ENCODE measurements around the gene SPATA32. TPM values are rescaled to one million over a fixed set of nuclear protein-coding genes. Genes with fewer than 3 reads are reported as not detected.

The SPATA32 gene
- total RNA-seq, 1 donor from 2014 or later: not detected

DNA sequence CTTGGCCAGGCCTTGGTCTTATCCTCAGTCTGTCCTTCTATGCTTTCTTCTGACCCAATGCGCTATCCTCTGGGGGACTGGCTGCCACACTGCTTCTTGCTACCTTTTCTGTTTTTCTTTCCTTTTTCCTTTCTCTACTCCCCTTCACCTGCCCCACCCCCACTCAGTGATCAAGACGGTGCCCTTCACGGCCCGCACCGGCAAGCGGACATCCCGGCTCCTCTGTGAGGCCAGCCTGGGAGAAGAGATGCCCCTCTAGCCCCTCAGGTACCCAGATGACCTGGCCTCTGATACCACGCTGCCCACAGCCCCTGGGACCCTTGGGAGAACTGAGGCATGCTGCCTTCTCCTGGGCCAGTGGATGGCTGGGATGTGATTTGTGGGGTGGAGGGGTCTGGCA is 15.6 kb downstream of the SPATA32 start:
- DNase-seq: no peak

DNA sequence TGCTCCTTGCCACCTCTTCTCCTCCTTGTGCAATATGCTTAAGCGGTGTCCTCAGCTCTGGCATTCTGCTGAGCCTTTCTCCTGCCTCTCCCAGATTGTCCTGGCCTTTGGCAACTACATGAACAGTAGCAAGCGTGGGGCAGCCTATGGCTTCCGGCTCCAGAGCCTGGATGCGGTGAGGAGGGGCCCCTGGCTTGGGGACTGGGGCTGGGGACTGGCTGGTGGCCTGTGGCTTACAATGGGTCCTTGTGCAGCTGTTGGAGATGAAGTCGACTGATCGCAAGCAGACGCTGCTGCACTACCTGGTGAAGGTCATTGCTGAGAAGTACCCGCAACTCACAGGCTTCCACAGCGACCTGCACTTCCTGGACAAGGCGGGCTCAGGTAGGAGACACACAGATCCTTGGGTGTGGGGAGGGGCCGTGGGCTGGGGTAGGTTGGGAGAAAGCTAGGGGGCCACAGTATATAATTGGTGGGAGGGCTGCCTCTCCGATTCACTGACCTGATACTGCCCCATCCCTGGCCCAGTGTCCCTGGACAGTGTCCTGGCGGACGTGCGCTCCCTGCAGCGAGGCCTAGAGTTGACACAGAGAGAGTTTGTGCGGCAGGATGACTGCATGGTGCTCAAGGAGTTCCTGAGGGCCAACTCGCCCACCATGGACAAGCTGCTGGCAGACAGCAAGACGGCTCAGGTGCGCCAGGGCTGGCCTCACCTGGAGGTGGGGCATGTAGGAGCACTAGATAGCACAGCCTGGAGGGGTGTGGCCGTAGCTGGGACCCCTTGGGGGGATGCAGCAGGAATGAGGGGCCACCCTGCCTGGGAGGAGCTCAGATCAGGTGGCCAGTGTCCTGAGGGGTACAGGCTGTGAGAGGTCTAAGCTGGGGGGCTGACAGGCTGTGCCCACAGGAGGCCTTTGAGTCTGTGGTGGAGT is 16.9 kb downstream of the SPATA32 start:
- no peak for DNase-seq

DNA sequence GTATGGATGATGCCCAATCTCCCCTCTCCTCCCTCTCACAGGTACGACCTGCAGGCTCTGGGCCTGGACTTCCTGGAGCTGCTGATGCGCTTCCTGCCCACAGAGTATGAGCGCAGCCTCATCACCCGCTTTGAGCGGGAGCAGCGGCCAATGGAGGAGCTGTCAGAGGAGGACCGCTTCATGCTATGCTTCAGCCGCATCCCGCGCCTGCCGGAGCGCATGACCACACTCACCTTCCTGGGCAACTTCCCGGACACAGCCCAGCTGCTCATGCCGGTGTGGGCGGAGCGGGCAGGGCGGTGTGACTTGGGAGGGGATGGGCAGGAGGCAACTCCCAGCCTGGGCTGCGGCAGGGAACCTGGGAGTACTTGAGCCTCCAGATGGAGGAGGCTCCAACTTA is 18.1 kb downstream of the SPATA32 start:
- no peak for DNase-seq

DNA sequence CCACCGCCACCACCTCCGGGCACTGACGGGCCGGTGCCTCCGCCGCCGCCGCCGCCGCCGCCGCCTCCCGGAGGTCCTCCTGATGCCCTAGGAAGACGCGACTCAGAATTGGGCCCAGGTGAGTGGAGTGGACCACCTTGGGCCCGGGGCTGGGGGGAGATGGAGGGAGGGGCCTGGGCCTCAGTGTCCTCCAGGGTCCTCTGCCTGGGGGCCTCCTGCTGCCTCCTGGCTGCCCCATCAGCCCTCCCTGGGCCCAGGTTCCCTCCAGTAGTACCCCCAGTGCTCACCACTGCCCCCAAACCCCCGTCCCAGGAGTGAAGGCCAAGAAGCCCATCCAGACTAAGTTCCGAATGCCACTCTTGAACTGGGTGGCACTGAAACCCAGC is 19.9 kb downstream of the SPATA32 start:
- no peak for DNase-seq

DNA sequence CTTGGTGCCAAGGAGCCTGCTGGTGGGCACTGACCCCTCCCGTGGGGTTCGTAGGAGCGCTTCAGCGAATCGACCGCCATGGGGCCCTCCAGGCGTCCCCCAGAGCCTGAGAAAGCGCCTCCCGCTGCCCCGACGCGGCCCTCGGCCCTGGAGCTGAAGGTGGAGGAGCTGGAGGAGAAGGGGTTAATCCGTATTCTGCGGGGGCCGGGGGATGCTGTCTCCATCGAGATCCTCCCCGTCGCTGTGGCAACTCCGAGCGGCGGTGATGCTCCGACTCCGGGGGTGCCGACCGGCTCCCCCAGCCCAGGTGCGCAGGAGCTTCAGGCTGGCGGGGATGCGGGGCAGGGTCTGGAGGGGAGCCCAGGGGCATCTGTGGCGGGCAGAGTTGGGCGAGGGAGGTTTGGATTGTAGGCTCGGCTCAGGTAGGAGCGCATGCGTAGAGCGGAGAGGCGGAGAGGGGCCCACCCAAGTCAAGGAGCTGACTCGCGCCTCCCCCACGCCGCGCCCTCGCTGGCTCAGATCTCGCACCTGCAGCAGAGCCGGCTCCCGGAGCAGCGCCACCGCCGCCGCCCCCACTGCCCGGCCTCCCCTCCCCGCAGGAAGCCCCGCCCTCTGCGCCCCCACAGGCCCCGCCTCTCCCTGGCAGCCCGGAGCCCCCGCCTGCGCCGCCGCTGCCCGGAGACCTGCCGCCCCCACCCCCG is 20.4 kb downstream of the SPATA32 start:
- no peak for DNase-seq

DNA sequence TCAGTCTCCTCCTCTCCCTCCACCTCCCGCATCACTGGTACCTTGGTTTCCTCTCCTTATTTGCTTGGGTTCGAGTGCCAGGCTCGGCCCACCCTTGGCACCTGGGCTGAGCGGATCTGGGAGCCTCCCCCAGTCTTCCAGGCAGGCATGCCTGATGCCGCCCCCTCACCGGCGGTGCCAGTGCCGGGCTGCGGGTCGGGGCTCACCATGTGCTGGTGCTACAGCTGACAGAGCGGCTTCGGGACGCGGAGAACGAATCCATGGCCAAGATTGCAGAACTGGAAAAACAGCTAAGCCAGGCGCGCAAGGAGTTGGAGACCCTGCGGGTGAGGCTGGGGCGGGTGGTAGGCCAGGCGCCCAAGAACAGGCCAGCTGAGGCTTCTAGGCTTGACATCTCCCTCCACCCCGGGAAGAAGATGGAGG is 21.0 kb downstream of the SPATA32 start:
- no peak for DNase-seq

DNA sequence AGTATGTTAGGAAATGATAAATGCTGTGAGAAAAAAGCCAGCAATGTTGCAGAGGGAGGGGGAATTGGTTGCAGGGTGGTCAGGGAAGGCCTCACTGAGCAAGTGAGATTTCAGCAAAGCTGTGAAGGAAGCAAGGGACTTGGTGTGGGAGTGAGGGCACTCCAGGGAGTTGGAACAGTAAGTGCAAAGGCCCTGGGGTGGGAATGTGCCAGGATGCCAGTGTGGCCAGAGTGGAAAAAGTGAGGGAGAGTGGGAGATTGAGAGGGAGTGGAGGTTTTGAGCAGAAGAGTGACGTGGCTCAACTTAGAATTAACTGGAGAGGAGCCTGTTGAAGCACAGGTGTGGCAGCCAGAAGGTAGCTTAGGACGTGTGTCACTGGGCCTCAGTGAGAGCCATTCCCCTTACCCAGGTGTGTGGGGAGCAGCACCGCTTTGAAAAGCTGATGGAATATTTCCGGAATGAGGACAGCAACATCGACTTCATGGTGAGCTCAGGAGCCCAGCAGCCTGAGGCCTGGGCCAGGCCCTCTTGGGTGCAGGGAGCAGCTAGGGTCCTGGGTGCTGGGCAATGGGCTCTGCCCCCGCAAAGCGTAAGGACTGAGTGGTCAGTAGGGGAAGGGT is 23.6 kb downstream of the SPATA32 start:
- no peak for DNase-seq

DNA sequence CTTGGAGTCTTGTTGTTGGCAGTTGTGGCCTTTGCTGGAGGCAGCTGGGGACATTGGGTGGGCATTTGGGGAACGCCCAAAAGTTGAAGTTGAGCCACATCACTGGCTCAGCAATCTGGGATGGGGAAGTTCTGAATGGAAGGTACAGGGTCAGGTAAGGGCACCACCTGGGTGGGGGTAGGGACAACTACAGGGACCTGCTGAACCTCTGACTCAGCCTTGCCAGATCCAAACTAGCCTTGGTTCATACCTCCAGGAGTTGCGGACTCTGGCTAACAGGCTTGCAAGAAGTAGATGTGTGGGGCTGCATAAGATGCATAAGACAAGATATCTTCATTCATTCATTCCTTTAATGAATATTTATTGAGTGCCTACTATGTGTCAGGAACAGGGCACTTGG is 24.2 kb downstream of the SPATA32 start:
- no peak for DNase-seq

DNA sequence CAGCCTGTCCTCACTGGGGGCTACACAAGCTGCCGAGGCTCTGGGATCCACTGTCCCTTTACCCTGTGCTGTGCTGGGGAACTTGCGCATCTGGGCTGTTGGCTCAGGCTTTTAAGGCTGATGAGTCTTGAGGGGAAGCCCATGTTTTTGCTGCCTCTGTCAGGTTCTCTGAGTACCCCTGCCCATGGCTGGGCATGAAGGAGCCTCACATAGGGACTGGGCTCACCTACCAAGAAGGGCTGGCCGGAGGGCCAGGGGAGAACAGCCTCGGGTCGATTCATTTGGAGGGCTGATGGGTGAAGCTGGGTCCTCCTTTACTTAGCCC is 25.6 kb downstream of the SPATA32 start:
- DNase-seq: no peak

DNA sequence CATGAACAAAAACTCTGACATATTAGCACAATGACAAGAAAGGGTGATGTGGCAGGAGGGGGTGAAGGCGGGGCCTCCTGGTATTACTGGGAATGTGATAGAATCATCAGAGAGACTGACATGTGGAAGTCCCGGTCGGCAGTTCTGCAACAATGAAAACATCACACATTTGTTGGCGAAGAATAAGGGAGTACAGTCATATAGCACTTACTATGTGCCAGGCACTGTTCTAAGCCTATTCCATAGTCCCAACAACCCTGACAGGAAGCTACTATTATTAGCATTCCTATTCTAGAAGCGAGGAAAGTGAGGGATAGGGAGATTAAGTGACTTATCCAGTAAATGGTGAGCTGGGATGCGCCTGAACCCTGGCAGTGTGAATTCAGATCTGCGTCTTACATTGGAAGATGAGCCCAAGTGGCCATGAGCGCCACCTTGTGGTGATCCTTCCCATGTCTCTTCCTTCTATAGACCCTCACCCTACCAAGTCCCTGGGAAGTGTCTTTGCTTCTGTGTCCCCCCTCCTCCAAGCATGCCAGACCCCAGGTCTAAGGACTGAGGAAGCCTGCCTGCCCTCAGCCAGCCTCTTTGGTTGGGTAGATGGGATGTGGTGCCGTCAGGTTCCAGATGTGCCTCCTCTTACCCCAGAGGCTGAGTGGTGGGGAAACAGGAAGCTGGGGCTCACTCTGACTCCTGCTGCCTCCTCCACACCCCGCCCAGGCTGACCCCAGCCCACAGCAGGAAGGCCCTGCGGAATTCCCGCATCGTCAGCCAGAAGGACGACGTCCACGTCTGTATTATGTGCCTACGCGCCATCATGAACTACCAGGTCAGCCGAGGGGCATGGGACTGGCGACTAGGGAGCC is 26.2 kb downstream of the SPATA32 start:
- DNase-seq: peak; percentile 89

DNA sequence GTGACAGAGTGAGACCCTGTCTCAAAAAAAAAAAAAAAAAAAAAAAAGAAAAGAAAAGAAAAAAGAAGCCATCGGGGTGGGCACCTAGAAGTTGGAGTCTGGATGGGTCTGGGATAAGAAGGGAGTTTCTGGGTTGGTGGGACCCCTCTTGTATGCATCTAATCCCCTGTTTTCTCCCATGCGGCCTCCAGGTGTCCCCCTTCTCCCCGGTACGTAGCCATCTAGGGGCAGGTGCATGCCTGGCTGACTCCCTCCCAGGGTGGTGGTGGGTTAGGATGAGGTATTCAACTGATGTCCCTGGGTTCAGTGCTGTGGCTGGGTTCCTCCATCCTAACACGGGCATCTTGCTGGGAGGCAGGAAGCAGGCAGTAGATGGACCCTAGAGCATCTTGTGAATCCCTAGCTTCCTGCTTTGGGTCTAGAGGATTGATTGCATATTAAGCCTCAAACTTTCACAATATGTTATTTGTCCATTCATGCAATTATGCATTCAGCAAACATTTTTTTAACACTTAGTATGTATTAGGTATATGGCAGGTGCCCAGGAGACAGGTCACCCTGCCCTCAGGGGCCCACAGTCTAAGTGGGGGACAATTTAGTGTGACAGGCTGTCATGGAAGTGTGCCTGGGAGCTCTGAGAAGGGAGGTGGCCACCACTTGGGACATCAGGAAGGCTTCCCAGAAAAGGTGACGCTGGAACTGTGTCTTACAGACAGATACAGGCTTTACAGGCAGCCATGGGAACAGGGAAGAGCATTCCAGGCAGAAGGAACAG is 27.1 kb downstream of the SPATA32 start:
- no peak for DNase-seq

DNA sequence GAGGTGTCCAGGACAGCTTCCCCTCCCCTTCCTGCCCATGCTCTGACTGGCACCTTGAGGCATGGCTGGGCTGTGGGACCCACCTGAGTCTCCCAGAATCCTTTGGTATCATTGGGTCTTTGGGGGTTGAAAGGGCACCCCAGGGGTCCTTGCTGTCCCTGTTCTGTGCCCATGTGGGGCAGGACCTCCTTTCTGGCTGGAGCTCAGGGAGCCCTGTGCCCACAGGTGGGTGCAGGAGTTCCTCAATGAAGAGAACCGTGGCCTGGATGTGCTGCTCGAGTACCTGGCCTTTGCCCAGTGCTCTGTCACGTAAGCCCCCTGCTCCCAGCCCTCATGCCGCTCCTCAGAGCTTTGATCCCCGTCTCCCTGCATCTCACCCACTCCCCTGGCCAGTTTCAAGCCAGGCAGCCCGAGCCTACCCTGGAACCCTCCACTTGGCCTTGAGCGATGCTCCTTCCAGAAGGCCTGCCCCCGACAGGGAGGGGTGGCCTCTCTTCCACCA is 28.4 kb downstream of the SPATA32 start:
- no peak for DNase-seq

DNA sequence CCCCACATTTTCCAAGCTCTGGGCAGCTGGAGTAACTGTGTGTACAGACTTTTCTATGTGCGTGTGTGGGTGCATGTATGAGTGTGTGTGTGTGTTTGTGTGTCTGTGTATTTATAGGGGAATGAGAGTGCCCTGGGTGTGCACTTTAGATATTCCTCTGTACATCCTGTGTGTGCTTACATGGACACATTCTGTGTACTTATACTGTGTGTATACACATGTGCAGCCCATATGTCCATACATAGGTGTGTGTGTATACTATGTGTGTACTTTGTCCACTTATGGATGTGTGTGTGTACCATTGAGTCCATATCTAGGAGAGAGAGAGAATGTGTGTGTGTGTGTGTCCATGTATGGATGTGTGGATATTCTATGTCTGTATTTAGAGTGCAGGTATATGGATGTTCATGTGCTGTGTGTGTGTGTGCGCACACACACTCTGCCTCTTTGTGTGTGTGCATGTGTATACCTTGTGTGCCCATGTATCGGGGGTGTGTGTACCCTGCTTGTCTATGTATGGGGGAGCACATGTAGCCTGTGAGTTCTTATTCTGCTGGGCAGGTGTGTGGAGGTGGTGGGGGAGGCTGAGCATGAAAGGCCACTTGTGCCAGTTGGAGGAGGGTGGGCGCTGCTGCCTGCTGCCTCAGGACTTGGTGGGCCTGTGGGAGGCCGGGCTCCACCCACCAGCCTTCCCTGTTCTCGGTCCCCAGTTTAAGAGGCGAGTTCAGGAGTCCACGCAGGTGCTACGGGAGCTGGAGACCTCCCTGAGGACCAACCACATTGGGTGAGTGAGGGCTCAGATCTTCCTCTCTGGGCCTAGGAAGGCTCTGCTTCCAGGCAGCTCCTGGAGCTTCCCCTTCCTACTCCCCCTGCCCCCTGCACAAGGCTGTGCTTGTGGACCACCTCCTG is 29.1 kb downstream of the SPATA32 start:
- no peak for DNase-seq

DNA sequence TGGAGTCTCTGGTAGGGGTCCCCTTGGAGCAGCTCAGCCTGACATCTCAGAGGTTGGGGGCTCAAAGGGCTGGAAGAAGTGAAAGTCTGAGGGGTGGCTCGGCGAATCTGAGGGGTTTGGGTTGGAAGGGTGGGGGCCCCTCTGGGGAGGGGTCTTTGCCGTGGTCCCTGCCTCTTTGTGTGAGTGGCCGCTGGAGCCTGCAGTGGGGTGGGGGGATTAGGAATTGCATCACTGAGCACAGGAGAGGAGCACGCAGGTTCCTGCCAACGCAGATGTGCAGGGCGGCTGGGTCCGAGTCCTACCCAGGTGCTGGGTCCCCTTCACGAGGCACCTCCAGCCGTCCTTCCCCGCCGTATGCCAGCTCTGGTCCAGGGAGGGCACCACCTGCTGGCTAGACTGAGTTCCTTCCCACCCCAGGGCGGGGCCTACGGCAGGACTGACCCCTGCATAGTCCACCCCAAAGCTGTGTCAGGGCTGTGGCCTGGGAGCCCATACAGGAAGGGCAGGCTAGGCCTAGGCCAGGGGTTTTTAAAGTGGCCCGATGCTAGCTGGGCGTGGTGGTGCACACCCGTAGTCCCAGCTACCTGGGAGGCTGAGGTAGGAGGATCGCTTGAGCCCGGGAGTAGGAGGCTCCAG is 30.3 kb downstream of the SPATA32 start:
- peak; percentile 53 for DNase-seq

DNA sequence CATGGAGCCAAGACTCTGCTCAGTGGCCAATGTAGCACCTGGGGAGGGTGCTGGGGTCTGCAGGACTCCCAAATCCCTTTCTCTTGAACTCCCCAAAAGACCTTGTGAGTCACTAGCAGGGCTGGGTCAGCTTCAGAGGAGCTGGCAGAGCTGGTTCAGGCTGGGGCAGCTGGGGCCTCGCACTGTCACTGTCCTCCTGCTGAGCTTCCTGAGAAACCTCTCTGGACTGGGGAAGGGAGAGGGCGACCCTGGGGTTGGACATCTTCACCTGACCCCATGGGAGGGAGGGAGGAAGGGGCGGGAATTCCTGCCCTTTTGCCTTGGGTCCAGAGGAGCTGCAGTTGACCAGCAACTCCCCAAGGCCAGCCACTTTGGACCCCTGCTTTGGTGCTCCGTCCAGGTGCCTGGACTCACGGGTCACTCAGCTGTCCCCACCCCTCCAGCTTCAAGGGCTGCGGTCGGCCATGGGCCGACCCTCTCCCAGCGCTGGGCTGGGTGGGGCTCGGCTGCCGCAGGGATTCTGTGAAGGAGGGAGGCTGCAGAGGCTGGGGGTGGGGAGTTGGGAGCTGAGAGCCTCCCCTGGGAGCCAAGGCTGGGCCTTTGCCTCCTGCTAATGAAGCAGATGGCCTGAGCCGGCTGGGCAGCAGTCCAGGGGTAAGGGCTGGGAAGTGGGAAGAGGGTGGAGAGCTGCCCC is 31.0 kb downstream of the SPATA32 start:
- DNase-seq: no peak

DNA sequence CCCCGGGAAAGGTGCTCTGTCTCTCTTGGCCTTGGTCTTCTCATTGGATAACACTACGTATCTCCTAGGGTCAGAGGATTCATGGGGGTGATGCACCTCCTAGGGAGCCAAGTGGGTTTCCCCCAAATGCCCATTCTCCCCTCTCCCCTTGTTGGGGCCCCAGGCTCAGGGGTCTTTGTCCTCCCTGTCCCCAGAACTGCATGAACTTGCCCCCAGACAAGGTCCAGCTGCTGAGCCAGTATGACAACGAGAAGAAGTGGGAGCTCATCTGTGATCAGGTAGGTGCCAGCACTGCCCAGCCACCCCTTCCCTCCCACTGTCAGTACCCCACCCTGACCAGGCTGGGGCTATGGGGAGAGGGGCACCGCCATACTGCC is 31.5 kb downstream of the SPATA32 start:
- DNase-seq: no peak

DNA sequence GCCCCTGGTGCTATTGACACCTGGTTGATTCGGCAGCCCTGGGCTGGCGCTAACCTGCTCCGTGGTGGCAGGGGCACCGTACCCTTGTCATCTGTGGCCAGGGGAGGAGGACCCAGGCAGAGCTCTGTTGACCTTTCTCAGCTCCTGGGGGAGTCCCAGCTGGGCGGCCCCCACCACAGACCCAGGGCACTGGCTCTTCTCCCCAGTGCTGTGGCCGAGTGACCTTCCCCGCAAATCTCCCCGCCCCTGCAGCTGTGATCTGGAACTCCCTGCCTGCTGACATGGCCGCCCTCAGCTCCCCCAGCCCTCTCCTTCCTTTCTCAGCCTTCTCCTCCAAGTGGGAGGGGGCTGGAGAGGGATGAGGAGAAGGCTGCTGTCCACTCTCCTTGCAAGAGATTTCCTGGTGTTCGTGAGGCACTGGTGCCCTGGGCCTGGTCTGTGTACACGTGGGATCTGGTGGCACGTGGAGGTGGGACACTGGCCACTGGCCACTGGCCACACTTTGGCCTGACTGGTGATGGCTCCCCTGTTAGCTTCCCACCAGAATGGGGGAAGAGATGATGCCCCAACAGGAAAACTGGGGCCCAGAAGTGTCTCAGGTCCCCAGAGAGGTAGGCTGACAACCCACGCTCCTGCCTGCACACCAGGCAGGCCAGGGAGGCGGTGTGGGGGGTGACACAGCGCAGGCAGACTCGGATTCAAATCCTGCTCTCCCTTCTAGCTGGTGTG is 32.0 kb downstream of the SPATA32 start:
- no peak for DNase-seq

DNA sequence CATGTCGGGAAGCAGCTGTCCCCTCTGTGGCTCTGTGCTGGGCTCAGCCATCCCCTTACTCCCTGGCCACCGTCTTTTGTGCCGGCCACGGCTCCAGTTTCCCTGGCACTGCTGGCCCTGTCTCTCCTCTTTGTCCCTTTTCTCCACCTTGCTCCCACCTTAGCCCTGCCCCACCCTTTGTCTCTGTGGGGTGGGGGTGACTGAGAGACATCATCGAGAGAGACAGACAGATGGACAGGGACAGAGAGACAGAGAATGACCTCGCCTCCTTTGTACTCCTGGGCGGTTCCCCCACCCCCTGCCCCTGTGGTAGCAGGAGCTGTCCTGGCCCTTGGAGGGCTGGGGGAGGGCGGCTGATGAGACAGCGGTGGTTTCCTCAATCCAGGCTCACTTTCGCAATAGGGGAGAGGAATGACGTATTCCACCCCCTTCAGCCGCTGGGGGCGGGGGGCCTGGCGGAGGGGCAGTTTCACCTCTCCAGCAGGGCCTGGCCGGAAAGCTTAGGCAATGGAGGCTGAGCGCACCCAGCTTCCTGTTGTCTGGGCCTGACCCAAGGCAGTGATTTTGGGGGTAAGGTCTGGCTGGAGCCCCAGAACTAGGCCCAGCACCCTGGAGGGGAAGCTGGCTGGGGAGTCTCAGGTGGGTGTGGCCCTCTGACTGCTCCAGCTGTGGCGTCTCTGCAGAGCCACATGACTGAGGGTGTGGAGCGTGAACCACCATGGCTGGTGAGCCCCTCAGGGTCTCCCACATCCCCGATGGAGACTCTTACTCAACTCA is 32.9 kb downstream of the SPATA32 start:
- DNase-seq: no peak

All from dermis blood vessel endothelial cell (primary cell).